Nephron (organoid): ENCODE results near the gene CYTH4.

Experiments used
- H3K27ac Mint-ChIP-seq, 3 experiments: 2 replicates each; pipeline ENCODE4 v1.8.0; 2020; ENCODE audit warnings: mixed read lengths in 3 of 3, mild to moderate bottlenecking in 2 of 3, moderate library complexity in 1 of 3
- H3K27me3 Mint-ChIP-seq: 2 replicates; pipeline ENCODE4 v1.8.0; 2021; ENCODE audit warnings: low read depth, mild to moderate bottlenecking, moderate library complexity, mixed read lengths
- H3K36me3 Mint-ChIP-seq: 2 replicates; pipeline ENCODE4 v1.8.0; 2020; ENCODE audit warnings: low read depth, mixed read lengths
- H3K4me1 Mint-ChIP-seq: 2 replicates; pipeline ENCODE4 v1.8.0; 2020; ENCODE audit warnings: mixed read lengths
- H3K4me3 Mint-ChIP-seq, 3 experiments: 2 replicates each; pipeline ENCODE4 v1.8.0; 2020; ENCODE audit warnings: mild to moderate bottlenecking in 3 of 3, mixed read lengths in 3 of 3, moderate library complexity in 2 of 3
- H3K9me3 Mint-ChIP-seq: 2 replicates; pipeline ENCODE4 v1.8.0; 2020; ENCODE audit warnings: mixed read lengths
- TF ChIP-seq, protein P1 (sequence below), 3 experiments: fragments of 200-600 bp; sonication (generic); IDR thresholded peaks; one replicate each; pipeline ENCODE4 v1.5.0; 2021; ENCODE audit warnings: antibody characterized with exemption in 3 of 3; ENCODE audit not compliant: unreplicated experiment in 3 of 3

Gene CYTH4

DNA sequence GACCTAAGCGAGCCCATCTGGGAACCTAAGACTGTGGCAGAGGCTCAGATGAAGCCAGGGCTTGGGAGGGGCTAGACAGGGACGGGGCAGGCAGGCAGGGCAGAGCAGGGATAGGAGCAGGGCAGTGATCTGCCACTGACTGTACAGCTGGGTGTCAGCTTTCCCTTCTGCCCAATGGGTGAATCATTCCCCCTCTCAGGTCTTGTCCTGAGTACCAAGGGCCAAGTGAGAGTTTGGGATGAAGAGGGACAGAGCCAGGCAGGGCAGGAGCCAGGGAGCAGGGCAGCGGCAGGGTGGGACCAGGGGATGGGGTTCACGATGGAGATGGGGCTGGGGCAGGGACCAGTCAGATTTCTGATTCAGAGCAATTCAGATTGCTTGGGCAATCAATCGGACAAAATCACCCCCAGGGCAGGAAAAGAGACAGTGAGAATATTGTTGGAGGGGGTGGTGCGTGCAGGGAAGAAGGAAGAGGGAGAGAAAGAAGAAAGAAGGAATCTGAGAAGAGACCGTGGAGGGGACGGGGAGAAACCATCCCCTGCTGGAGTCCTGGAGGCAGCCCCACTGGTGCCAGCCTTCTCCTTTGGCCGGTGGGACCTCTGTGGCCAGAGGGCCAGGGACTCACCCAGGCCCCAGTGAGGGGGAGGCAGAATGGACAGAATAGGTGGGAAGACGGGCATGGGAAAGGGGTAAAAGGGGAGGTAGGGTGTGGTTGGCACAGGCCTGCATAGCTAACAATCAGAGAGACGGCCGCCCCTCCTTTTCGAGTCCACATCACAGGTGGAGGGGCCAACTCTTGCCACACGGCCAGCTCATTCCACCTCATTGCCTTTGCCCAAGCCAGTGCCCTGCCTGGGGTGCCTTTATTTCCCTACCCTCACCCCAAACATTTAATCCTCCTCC is 47.2 kb downstream of the CYTH4 start:
- Mint-ChIP-seq H3K36me3 (no peaks in the 10 kb centered on the region), H3K9me3 (no peaks in the 10 kb centered on the region), H3K4me3 (no peak overlapping the region), H3K4me1 (peaks cover 18% of the 10 kb centered on the region), H3K27ac (peak overlapping the region in 1 of 3 experiments; percentile 78), H3K27me3 (peaks cover 93% of the 10 kb centered on the region)
- TF ChIP-seq, protein P1, sequence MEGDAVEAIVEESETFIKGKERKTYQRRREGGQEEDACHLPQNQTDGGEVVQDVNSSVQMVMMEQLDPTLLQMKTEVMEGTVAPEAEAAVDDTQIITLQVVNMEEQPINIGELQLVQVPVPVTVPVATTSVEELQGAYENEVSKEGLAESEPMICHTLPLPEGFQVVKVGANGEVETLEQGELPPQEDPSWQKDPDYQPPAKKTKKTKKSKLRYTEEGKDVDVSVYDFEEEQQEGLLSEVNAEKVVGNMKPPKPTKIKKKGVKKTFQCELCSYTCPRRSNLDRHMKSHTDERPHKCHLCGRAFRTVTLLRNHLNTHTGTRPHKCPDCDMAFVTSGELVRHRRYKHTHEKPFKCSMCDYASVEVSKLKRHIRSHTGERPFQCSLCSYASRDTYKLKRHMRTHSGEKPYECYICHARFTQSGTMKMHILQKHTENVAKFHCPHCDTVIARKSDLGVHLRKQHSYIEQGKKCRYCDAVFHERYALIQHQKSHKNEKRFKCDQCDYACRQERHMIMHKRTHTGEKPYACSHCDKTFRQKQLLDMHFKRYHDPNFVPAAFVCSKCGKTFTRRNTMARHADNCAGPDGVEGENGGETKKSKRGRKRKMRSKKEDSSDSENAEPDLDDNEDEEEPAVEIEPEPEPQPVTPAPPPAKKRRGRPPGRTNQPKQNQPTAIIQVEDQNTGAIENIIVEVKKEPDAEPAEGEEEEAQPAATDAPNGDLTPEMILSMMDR (IDR thresholded peaks at IDR 0.05; ENCODE audit: unreplicated experiment in 3 of 3), result no peak

DNA sequence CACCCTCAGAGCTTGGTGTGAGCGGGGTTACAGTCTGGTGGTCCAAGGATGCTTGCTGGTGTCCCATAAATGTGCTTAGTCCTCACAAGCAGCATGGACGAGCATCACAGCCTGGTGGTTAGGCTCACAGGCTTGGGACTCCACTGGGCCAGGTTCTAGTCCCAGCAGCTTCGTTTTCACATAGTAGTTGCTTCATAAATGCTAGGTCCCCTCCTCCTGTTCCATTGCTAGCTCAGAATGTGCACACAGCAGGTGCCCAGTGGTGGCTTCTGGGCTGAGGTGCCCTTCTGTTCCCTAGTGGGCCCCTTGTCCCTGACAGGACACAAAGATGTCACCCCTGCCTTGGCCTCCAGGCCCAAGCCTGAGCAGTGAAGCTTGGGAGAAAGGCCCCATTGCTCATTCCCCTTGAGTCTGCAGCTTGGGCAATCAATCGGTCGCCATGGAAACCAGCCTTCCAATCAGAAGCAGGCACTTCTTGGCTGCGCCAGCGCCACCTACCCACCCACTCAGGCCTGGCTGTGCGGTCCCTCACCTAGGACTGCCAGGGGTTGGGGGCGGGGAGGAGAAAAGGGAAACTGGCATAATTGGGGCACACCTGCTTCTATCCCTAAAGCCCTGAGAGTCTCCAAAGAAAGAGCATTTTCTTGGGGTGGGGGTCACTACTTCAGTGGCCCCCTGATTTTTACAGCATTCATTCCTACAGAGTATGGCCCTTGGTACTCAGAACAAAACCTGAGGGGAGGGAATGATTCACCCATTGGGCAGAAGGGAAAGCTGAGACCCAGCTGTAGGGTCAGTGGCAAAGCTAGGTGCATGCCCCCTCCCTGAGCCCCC is 48.1 kb downstream of the CYTH4 start:
- Mint-ChIP-seq H3K4me3 (no peak overlapping the region), H3K36me3 (no peaks in the 10 kb centered on the region), H3K4me1 (peaks cover 21% of the 10 kb centered on the region), H3K27me3 (peaks cover 94% of the 10 kb centered on the region), H3K9me3 (no peaks in the 10 kb centered on the region), H3K27ac (peak overlapping the region; percentile 56 to 84 (median 78))
- TF ChIP-seq, protein P1 (IDR thresholded peaks at IDR 0.05; ENCODE audit: unreplicated experiment in 3 of 3), result peak in 1 of 3 experiments; percentile 16

DNA sequence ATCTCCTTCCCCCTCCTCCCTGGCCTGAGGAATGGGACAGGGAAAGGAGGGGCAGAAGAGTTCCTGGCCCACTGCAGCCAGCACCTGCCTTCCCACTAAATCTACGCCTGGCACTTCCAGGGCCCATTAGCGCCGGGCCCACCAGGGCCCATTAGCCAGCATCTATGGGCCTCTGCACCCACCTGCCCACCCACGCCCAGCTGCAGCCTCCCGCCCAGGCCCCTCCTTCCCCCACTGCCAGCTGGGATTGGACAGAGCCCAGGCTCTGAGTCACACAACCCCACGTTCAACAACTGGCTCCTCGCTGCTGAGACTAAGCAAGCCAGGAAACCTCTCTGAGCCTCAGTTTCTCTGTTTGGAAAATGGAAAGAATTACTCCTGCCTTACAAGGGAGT is 48.7 kb downstream of the CYTH4 start:
- Mint-ChIP-seq H3K27me3 (peaks cover 98% of the 10 kb centered on the region), H3K9me3 (no peaks in the 10 kb centered on the region), H3K27ac (no peak overlapping the region), H3K4me1 (peaks cover 24% of the 10 kb centered on the region), H3K4me3 (no peak overlapping the region), H3K36me3 (no peaks in the 10 kb centered on the region)
- TF ChIP-seq, protein P1 (IDR thresholded peaks at IDR 0.05; ENCODE audit: unreplicated experiment in 3 of 3), result no peak

DNA sequence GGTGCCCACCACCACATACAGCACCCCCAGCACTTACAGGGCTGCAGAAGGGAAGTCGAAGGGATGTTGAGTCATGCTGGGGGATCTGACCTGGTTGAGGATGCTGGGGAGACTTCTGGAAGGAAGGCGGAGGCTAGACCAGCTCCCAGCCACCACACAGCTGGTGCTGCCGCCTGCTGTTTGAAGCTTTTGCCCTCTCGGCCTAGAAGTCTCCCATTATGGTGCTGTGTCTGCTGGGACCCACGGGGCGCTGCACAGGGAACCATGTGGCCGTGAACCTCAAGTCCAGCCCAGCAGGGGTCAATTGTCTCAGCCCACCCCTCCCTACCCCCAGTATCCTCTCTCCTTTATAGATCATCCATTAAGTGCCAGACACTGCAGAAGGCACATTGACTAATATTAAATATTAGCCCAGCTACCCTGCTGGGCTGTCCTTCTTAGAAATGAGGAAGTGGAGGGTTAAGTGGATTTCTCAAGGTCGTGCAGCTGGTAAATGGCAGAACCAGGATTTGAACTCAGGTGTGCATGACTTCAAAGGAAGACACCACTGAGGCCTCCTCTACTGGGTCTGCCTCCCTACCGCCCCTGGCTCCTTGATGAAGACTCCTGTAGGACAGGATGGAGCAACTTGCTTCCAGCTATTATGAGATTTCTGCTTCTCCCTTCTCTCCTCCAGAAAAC is 49.7 kb downstream of the CYTH4 start:
- TF ChIP-seq, protein P1 (IDR thresholded peaks at IDR 0.05; ENCODE audit: unreplicated experiment in 3 of 3), result no peak
- Mint-ChIP-seq H3K4me3 (no peak overlapping the region), H3K27me3 (peaks cover 98% of the 10 kb centered on the region), H3K36me3 (no peaks in the 10 kb centered on the region), H3K4me1 (peaks cover 24% of the 10 kb centered on the region), H3K27ac (peak overlapping the region in 1 of 3 experiments; percentile 38), H3K9me3 (no peaks in the 10 kb centered on the region)

DNA sequence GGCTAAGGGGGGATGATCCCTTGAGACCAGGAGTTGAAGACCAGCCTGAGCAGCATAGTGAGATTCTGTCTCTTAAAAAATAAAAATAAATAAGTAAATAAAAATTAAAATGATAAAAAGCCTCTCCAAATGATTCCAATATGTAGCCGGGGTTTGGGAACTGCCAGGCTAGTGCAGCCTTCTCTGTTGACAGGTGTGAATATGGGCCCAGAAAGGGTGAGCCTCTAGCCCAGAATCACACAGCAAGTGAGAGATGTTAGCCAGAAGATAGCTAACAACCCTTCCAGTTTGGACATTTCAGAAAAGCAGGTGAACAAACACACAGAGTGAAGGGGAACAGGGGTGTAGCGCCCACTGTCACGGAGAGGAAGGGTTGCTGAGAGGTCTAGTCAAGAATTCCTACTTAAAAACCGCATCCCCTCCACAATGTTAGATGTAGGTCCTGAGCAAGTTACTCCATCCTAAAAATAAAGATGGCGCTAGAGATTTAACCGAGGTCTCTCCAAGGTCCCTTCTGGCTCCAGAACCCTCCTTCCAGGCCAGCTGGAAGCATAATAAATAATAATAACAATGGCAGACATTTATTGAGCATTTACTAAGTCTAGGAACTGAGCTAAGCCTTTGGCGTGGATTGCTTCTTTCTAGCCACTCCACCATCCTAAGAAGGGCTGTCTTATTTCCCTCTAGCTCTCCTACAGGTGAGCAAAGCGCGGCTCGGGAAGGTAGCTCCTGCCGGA is 51.6 kb downstream of the CYTH4 start:
- Mint-ChIP-seq H3K4me1 (peaks cover 24% of the 10 kb centered on the region), H3K27me3 (peaks cover 95% of the 10 kb centered on the region), H3K9me3 (no peaks in the 10 kb centered on the region), H3K27ac (peak overlapping the region in 1 of 3 experiments; percentile 25), H3K36me3 (no peaks in the 10 kb centered on the region), H3K4me3 (peak overlapping the region in 2 of 3 experiments; percentile 66 to 67)
- TF ChIP-seq, protein P1 (IDR thresholded peaks at IDR 0.05; ENCODE audit: unreplicated experiment in 3 of 3), result no peak
